ENCODE results near the gene PTPRJ.

DNA sequence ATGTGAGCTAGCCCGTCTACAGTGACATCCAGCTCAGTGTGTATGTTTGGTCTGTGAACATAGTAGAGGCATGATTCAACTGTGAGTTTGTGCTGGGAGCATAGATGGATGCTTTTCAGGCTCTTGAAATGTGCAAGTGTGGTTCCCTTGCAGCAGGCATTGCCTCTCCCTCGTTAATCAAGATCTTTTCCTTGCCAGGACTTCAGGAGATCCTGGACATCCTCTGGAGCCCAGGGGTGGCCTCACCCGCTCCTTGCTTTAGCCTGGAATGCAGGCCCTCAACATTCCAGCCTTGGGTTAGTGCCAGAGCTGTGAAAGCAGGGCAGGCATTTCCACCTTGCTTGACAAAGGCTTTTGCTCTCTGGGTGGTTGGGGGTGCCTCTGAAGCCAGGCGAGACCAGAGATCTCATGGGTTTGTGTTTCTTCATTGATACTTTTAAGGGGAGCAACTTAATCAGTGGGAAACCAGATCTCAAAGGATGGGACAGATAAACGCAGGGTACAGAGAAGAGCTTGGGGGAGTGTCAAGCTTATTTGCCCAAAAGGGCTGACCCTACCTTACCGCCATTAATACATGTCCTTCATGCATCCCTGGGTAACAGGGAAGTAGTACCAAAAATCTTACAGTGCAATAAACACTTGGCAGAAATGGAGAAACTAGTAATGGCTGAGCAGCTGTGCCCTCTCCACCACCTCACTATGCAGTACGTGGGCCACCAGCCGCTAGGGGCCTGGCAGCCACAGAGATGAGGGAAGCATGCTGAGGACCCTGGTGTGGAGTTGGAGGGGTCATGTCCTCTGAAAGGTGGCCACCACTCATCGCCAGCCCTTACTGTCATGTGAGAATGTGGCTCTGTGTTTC, 72.1 kb downstream of the PTPRJ start:
- TF ChIP-seq, protein P1, sequence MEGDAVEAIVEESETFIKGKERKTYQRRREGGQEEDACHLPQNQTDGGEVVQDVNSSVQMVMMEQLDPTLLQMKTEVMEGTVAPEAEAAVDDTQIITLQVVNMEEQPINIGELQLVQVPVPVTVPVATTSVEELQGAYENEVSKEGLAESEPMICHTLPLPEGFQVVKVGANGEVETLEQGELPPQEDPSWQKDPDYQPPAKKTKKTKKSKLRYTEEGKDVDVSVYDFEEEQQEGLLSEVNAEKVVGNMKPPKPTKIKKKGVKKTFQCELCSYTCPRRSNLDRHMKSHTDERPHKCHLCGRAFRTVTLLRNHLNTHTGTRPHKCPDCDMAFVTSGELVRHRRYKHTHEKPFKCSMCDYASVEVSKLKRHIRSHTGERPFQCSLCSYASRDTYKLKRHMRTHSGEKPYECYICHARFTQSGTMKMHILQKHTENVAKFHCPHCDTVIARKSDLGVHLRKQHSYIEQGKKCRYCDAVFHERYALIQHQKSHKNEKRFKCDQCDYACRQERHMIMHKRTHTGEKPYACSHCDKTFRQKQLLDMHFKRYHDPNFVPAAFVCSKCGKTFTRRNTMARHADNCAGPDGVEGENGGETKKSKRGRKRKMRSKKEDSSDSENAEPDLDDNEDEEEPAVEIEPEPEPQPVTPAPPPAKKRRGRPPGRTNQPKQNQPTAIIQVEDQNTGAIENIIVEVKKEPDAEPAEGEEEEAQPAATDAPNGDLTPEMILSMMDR (conservative IDR thresholded peaks at IDR 0.05 in 1 of 2, IDR thresholded peaks at IDR 0.05 in 1 of 2; ENCODE audit: low read depth in 1 of 2, low read length in 2 of 2) = no peak
- TF ChIP-seq EZH2 (IDR thresholded peaks at IDR 0.05; ENCODE audit: low read length, missing control alignments) = no peak
